ENCODE results near the gene DNAAF1. TPM values are rescaled to one million over a fixed set of nuclear protein-coding genes. Genes with fewer than 3 reads are reported as not detected.

The DNAAF1 gene
- total RNA-seq, 6 experiments from 2014 or later: 0.37 to 5.6 (median 2.1) TPM; not detected in 2

- TF ChIP-seq POLR2A (IDR thresholded peaks at IDR 0.05) (no peak), CTCF (IDR thresholded peaks at IDR 0.05) (no peak)
- no peaks in the 10 kb centered on the region for H3K36me3 ChIP-seq
- no peak overlapping the region for H3K27ac ChIP-seq
- DNase-seq (no peak), ATAC-seq (no peak)
- H3K27me3 ChIP-seq: no peaks in the 10 kb centered on the region
- H3K4me3 ChIP-seq: no peak overlapping the region
- 79% methylated on average over 4 of the region's 8 CpGs for WGBS (ENCODE audit: insufficient coverage, low coverage, low lambda C conversion rate, missing lambda C conversion rate)
- no peaks in the 10 kb centered on the region for H3K4me1 ChIP-seq
- H3K9me3 ChIP-seq: no peaks in the 10 kb centered on the region
- intact Hi-C loops (cut with DNase I): no loop called here
Measured at GRCh38 chr16:84207879-84208278, 62.8 kb downstream of the DNAAF1 start.

- no peak for TF ChIP-seq POLR2A (IDR thresholded peaks at IDR 0.05)
- TF ChIP-seq CTCF (IDR thresholded peaks at IDR 0.05): no peak
- Histone ChIP-seq H3K9me3 (no peaks in the 10 kb centered on the region), H3K36me3 (no peaks in the 10 kb centered on the region), H3K4me3 (no peak overlapping the region), H3K27ac (no peak overlapping the region), H3K4me1 (no peaks in the 10 kb centered on the region), H3K27me3 (no peaks in the 10 kb centered on the region)
- WGBS (ENCODE audit: insufficient coverage, low coverage, low lambda C conversion rate, missing lambda C conversion rate): 57% methylated on average over 2 of the region's 2 CpGs
- intact Hi-C loops (cut with DNase I): no loop called here
- no peak for ATAC-seq
- DNase-seq: no peak
Measured at GRCh38 chr16:84209989-84210388, 64.9 kb downstream of the DNAAF1 start.

GRCh38 chr16:84212154-84212553 is 67.0 kb downstream of the DNAAF1 start:
- Histone ChIP-seq H3K36me3 (no peaks in the 10 kb centered on the region), H3K4me3 (no peak overlapping the region), H3K4me1 (no peaks in the 10 kb centered on the region), H3K27ac (no peak overlapping the region), H3K27me3 (no peaks in the 10 kb centered on the region), H3K9me3 (no peaks in the 10 kb centered on the region)
- no peak for TF ChIP-seq CTCF (IDR thresholded peaks at IDR 0.05)
- no peak for TF ChIP-seq POLR2A (IDR thresholded peaks at IDR 0.05)
- 69% methylated on average over 4 of the region's 4 CpGs for WGBS (ENCODE audit: insufficient coverage, low coverage, low lambda C conversion rate, missing lambda C conversion rate)
- ATAC-seq (no peak), DNase-seq (no peak)
- intact Hi-C loops (cut with DNase I): no loop called here

GRCh38 chr16:84212631-84213030 is 67.5 kb downstream of the DNAAF1 start:
- TF ChIP-seq POLR2A (IDR thresholded peaks at IDR 0.05) (no peak), CTCF (IDR thresholded peaks at IDR 0.05) (no peak)
- ATAC-seq (no peak), DNase-seq (no peak)
- Histone ChIP-seq H3K4me3 (no peak overlapping the region), H3K36me3 (no peaks in the 10 kb centered on the region), H3K9me3 (no peaks in the 10 kb centered on the region), H3K27ac (no peak overlapping the region), H3K27me3 (no peaks in the 10 kb centered on the region), H3K4me1 (no peaks in the 10 kb centered on the region)
- 64% methylated on average over 4 of the region's 4 CpGs for WGBS (ENCODE audit: insufficient coverage, low coverage, low lambda C conversion rate, missing lambda C conversion rate)
- intact Hi-C loops (cut with DNase I): no loop called here

- H3K27me3 ChIP-seq: no peaks in the 10 kb centered on the region
- ATAC-seq (no peak), DNase-seq (no peak)
- no peak overlapping the region for H3K4me3 ChIP-seq
- intact Hi-C loops (cut with DNase I): no loop called here
- H3K9me3 ChIP-seq: no peaks in the 10 kb centered on the region
- H3K4me1 ChIP-seq: no peaks in the 10 kb centered on the region
- WGBS (ENCODE audit: insufficient coverage, low coverage, low lambda C conversion rate, missing lambda C conversion rate): 34% methylated on average over 3 of the region's 15 CpGs
- H3K36me3 ChIP-seq: no peaks in the 10 kb centered on the region
- H3K27ac ChIP-seq: no peak overlapping the region
- no peak for TF ChIP-seq CTCF (IDR thresholded peaks at IDR 0.05)
- no peak for TF ChIP-seq POLR2A (IDR thresholded peaks at IDR 0.05)
Measured at GRCh38 chr16:84214451-84215066, 69.5 kb downstream of the DNAAF1 start.
